GM18951 (cell line): ENCODE data around the gene TRIM72.
"Not testable (repeated sequence)": the region's sequence is repeated elsewhere in the genome, so short reads cannot be mapped to it uniquely, and the experiment has no call there.

Experiments used
- POLR2A ChIP-seq: IDR thresholded peaks from 4 replicates; pipeline ENCODE4 v1.6.1; 2011; ENCODE audit warnings: mild to moderate bottlenecking; ENCODE audit not compliant: insufficient read length, insufficient read depth; ENCODE audit errors: extremely low read depth
- in situ Hi-C: fragments of 300-500 bp; cut with MboI; formaldehyde crosslinking; loops from one replicate; pipeline ENCODE4 v1.12.0; 2022; ENCODE audit warnings: low sequenced_read_pairs, mixed read lengths, inconsistent platforms; ENCODE audit not compliant: unreplicated experiment

The TRIM72 gene

DNA sequence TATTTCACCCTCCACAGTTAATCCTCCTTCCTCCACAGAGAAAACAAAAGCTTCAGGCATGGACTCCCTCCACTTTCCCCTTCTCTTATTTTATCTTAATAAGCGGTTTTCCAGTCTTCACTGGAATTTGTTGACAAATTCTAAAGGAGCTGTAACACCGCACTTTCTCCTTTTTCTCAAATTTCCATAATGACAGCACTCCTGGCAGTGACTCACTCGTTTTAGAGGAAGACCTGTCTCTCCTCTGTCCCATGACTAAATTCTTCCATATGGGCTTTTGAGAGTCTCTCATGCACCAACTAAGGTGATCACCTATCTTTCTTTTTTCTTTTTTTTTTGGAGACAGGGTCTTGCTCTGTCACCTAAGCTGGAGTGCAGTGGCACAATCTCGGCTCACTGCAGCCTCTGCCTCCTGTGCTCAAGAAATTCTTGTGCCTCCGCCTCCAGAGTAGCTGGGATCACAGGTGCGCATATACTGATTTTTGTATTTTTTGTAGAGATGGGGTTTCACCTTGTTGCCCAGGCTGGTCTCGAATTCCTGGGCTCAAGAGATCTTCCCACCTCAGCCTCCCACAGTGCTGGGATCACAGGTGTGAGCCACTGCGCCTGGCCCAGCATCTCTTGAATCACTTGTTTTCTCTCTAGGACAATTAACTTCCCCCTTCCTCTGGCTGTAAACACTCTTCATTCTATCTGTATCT, 53.6 kb downstream of the TRIM72 start:
- in situ Hi-C loops = no loop called here
- TF ChIP-seq POLR2A = no peak

DNA sequence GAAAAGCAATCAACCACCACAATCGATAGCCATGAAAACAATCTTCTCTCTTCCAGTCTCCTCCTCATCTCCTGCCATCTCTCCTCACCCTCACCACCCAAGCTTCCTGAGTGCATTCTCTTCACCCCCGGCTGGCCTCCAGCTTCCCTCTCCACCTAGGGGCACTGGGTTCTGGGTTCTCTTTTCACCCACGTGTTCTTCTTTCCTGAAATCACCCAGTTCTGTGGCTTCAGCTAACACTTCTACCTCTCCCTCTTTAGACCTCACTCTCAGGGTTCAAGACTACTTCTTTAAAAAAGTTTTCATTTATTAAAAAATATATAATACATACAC, 54.1 kb downstream of the TRIM72 start:
- in situ Hi-C loops = no loop called here
- no peak for TF ChIP-seq POLR2A

DNA sequence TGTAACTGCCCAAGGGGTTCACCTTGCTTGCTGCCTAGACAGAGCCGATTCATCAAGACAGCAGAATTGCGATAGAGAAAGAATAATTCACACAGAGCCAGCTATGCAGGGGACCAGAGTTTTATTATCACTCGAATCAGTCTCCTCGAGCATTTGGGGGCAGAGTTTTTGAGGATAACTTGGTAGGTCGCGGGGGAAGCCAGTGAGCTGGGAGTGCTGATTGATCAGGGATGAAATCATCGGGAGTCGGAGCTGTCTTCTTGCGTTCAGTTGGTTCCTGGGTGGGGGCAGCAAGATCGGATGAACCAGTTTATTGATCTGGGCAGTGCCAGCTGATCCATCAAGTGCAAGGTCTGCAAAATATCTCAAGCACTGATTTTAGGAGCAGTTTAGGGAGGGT, 55.0 kb downstream of the TRIM72 start:
- no peak for TF ChIP-seq POLR2A
- in situ Hi-C loops = no loop called here

DNA sequence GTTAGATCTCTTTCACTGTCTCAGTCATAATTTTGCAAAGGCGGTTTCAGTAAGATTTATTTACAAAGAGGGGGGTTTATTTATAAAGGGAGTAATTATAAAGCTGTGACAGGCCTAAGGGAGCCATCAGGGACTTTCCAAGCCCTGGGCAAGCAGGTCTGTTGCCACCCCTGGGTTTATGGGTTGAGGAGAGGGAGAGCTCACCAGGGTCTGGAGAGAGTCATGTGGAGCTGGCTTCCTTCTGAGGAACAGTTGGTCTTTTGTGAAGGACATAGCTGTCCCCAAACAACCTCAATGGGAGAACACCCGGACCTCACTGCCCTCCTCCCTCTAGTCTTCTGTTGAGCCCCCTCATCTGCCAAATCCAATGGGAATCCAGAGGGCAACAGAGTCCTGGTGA, 55.6 kb downstream of the TRIM72 start:
- no peak for TF ChIP-seq POLR2A
- in situ Hi-C loops = no loop called here

DNA sequence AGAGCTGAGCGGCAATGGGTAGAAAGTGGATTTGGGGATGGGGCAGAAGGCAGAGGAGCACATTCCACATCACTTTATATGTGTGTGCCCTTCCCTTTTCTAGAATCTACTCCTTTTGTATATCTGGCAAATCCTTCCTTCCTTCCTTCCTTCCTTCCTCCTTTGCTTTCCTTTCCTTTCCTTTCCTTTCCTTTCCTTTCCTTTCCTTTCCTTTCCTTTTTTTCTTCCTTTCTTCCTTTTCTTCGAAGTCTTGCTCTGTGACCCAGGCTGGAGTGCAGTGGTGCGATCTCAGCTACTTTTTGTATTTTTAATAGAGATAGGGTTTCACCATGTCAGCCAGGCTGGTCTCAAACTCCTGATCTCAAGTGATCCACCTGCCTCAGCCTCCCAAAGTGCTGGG, 56.1 kb downstream of the TRIM72 start:
- in situ Hi-C loops = not testable (repeated sequence)

DNA sequence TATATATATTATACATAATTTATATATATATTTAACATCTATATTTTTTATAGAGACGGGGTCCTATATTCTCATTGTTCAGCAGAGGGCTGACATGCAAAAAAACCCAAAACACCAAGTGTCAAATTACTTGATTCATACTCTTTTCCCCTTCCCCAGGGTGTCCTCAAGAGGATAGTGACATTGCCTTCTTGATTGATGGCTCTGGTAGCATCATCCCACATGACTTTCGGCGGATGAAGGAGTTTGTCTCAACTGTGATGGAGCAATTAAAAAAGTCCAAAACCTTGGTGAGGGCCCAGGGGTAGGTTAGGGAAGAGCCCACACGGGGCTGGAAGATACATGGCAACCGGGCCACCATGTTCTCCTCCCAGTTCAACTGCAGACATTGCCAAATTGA, 56.9 kb downstream of the TRIM72 start:
- in situ Hi-C loops = no loop called here

DNA sequence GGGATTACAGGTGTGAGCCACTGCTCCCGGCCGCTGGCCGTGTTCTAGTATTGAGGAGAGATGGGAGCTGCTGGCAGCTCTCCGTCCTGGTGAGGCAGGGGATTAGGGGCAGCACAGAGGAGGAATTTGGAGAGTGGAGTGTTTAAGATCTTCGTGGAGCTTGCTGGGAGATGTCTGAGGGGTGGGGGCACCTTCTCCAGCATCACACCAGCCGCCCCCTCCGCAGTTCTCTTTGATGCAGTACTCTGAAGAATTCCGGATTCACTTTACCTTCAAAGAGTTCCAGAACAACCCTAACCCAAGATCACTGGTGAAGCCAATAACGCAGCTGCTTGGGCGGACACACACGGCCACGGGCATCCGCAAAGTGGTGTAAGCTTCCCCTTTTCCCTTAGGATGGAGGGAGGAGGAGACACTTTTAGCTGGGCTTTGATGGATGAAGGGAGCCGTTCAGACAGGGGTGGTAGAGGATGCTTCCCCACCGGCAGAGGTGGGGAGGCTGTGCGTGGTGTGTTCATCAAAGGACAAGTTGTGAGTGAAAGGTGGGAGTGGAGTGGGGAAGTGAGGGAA, 57.8 kb downstream of the TRIM72 start:
- in situ Hi-C loops = no loop called here
- TF ChIP-seq POLR2A = no peak

More for the DNA sequence above, 56.9 kb downstream of the TRIM72 start:
- no peak for TF ChIP-seq POLR2A

DNA sequence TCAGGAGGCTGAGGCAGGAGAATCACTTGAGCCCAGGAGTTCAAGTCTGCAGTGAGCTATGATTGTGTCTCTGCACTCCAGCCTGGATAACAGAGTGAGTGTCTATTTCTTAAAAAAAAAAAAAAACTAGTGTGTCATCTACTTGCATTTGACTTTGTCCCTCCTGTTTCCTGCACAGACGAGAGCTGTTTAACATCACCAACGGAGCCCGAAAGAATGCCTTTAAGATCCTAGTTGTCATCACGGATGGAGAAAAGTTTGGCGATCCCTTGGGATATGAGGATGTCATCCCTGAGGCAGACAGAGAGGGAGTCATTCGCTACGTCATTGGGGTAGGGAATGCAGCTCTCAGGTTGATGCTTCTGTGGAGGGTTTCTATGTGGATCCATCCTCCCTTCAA, 59.3 kb downstream of the TRIM72 start:
- in situ Hi-C loops = no loop called here
- no peak for TF ChIP-seq POLR2A

DNA sequence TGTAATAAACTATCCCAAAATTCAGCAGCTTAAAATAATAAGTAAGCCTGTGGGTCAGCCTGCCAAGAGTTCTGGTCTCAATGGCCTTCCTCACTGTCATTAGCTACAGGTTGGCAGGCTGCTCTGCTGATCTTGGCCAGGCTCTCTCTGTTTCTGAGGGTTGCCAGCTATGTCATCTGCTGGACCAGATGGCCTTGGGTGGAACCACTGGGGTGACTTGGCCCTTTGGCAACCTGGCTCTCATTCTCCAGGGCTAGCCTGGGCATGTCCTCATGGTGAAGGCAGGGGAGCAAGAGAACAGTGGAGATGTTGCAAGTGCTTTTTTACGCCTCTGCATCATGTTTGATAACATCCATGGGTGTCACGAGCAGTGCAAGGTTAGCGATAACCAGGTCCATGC, 59.8 kb downstream of the TRIM72 start:
- TF ChIP-seq POLR2A = no peak
- in situ Hi-C loops = no loop called here

DNA sequence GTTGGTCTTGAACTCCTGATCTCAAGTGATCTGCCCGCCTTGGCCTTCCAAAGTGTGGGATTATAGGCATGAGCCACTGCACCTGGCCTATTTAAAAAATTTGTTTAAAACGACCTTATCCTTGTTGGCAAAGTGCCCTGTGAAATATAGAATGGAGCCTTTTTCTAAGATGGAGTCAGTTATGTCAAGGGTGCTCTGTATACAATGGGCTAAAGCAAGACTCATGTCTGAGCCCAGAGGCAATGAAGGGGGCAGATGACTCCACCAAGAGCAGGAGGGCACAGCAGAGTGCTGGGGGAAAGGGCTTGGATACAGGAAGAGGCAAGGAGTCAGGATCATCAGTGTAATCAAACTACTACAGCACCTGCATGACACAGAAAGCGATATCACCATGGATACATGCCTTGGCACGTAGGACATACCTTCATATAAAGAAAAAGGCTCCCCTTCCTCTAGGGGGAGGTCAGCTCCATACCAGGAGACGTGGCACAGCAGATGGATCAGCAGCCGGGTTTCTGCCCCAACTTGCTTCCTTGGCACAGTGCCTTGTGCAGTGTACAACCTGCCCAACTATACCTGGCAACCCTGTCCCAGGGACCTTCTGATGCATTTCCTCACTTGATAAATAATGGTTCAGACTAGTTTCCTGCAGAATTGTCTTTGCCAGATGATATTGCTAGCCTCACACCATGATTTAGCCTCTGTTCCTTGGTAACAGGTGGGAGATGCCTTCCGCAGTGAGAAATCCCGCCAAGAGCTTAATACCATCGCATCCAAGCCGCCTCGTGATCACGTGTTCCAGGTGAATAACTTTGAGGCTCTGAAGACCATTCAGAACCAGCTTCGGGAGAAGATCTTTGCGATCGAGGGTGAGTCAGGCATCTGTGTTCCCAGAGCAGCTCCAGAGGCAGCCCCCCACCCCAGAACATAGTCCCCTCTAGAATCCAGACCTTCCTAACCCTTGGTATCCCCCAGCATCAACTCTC, 61.2 kb downstream of the TRIM72 start:
- in situ Hi-C loops = no loop called here
- TF ChIP-seq POLR2A = no peak

DNA sequence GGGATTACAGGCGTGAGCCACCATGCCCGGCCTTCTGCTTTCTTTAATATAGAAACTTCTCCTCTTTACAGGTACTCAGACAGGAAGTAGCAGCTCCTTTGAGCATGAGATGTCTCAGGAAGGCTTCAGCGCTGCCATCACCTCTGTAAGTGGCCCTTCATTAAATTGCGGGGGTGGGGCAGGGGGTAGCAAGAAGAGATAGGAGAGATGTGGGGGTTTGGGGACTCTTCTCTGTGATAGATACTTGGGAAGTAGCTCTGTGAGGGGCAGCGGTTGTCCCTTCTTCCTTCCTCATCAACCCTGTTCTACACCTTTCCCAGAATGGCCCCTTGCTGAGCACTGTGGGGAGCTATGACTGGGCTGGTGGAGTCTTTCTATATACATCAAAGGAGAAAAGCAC, 62.7 kb downstream of the TRIM72 start:
- TF ChIP-seq POLR2A = no peak
- in situ Hi-C loops = no loop called here

DNA sequence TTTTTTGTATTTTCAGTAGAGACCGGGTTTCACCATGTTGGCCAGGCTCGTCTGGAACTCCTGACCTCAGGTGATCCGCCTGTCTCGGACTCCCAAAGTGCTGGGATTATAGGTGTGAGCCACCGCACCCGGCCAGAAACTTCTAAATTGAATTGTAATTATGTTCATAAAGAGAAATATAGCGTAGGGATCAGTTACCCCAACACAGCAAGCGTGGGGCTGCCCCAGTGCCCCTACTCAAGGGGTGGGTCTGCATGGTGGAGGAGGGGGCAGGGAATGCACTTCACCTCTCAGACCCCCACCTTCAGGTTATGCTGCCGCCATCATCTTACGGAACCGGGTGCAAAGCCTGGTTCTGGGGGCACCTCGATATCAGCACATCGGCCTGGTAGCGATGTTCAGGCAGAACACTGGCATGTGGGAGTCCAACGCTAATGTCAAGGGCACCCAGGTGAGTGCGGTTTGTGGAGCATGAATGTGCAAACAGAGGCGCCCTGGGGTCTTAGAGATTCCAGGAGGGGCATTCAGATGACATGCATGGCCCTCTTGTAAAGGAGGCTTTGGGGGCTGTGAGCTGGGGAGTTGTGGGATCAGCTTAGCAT, 63.8 kb downstream of the TRIM72 start:
- TF ChIP-seq POLR2A = no peak
- in situ Hi-C loops = no loop called here

DNA sequence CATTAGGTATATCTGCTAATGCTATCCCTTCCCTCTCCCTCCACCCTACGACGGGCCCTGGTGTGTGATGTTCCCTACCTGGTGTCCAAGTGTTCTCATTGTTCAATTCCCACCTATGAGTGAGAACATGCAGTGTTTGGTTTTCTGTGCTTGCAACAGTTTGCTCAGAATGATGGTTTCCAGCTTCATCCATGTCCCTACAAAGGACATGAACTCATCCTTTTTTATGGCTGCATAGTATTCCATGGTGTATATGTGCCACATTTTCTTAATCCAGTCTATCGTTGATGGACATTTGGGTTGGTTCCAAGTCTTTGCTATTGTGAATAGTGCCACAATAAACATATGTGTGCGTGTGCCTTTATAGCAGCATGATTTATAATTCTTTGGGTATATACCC, 64.9 kb downstream of the TRIM72 start:
- in situ Hi-C loops = not testable (repeated sequence)
